OCI-LY3 (cell line): Measurements from ENCODE around the gene GOSR2.

Source experiments
- H2AFZ ChIP-seq: fragments of 200-600, 300-600 bp; shearing (Covaris generic); 2 replicates; pipeline ENCODE4 v1.6.0; 2014; ENCODE audit warnings: antibody characterized with exemption, low read depth, low read length
- H3K27ac ChIP-seq: fragments of 200-600, 300-600 bp; sonication (generic); 2 replicates; pipeline ENCODE4 v1.5.1; 2014; ENCODE audit warnings: mild to moderate bottlenecking, low read length, moderate library complexity, mixed read lengths
- H3K27me3 ChIP-seq: fragments of 200-600, 300-600 bp; sonication (generic); 2 replicates; pipeline ENCODE4 v1.6.1; 2014; ENCODE audit warnings: low read depth, low read length, mixed read lengths
- H3K36me3 ChIP-seq: fragments of 200-600, 300-600 bp; sonication (generic); replicated peaks from 2 replicates; pipeline ENCODE3; 2014; ENCODE audit warnings: low read depth, low read length, mixed read lengths
- H3K4me1 ChIP-seq: fragments of 300-600, 200-600 bp; sonication (generic); 2 replicates; pipeline ENCODE4 v1.6.1; 2014; ENCODE audit warnings: low read length, mixed read lengths
- H3K4me2 ChIP-seq: fragments of 200-600, 300-600 bp; sonication (generic); 2 replicates; pipeline ENCODE4 v1.6.1; 2014; ENCODE audit warnings: low read length, mixed read lengths
- H3K4me3 ChIP-seq: fragments of 300-600, 200-600 bp; sonication (generic); 2 replicates; pipeline ENCODE4 v1.5.1; 2014; ENCODE audit warnings: antibody characterized with exemption, mild to moderate bottlenecking, low read length, moderate library complexity
- H3K79me2 ChIP-seq: fragments of 300-600, 200-600 bp; shearing (Covaris generic); 2 replicates; pipeline ENCODE4 v1.6.1; 2014; ENCODE audit warnings: mild to moderate bottlenecking, low read length, mixed read lengths
- H3K9ac ChIP-seq: fragments of 300-600, 200-600 bp; shearing (Covaris generic); 2 replicates; pipeline ENCODE4 v1.6.0; 2014; ENCODE audit warnings: mild to moderate bottlenecking, low read length, moderate library complexity
- H3K9me3 ChIP-seq: fragments of 200-600, 300-600 bp; shearing (Covaris generic); 2 replicates; pipeline ENCODE4 v1.6.1; 2014; ENCODE audit warnings: low read length, mixed read lengths; ENCODE audit not compliant: insufficient read depth
- H4K20me1 ChIP-seq: fragments of 200-600, 300-600 bp; sonication (generic); 2 replicates; pipeline ENCODE4 v1.6.1; 2016; ENCODE audit warnings: low read length, mixed read lengths; ENCODE audit not compliant: insufficient read depth
- CTCF ChIP-seq: fragments of 200-600, 300-600 bp; sonication (generic); IDR thresholded peaks from 2 replicates; pipeline ENCODE4 v1.5.1; 2014; ENCODE audit warnings: antibody characterized with exemption, low read length, low read depth
- EZH2phosphoT487 ChIP-seq: fragments of 200-600 bp; shearing (Covaris generic); IDR thresholded peaks from 2 replicates; pipeline ENCODE4 v1.6.1; 2018; ENCODE audit warnings: antibody characterized with exemption, mixed run types, low read depth

GOSR2 gene

GRCh38 chr17:46892192-46892703 lies 30.7 kb upstream of the GOSR2 start:
- H3K4me3 ChIP-seq, result no peak overlapping the region
- TF ChIP-seq EZH2phosphoT487 (no peak), CTCF (no peak)

GRCh38 chr17:46894024-46894423 lies 28.9 kb upstream of the GOSR2 start:
- H2AFZ ChIP-seq, result no peak overlapping the region
- H3K9ac ChIP-seq, result no peak overlapping the region
- no peaks in the 10 kb centered on the region for H3K79me2 ChIP-seq
- peaks cover 7% of the 10 kb centered on the region; the same call in 1 of the 2 replicates for H3K4me1 ChIP-seq
- H3K36me3 ChIP-seq, result no peaks in the 10 kb centered on the region
- no peaks in the 10 kb centered on the region for H3K9me3 ChIP-seq
- no peaks in the 10 kb centered on the region for H4K20me1 ChIP-seq
- TF ChIP-seq CTCF, result no peak
- TF ChIP-seq EZH2phosphoT487, result no peak
- no peak overlapping the region for H3K27ac ChIP-seq
- no peak overlapping the region for H3K4me2 ChIP-seq
- H3K4me3 ChIP-seq, result no peak overlapping the region
- H3K27me3 ChIP-seq, result no peaks in the 10 kb centered on the region; the same call in 1 of the 2 replicates

More at GRCh38 chr17:46892192-46892703, 30.7 kb upstream of the GOSR2 start:
- peaks cover 7% of the 10 kb centered on the region; the same call in 1 of the 2 replicates for H3K4me1 ChIP-seq
- peaks cover 5% of the 10 kb centered on the region for H3K27me3 ChIP-seq
- no peaks in the 10 kb centered on the region for H3K9me3 ChIP-seq
- H3K79me2 ChIP-seq, result no peaks in the 10 kb centered on the region
- H3K4me2 ChIP-seq, result no peak overlapping the region
- H3K36me3 ChIP-seq, result no peaks in the 10 kb centered on the region
- no peak overlapping the region for H2AFZ ChIP-seq
- H3K27ac ChIP-seq, result no peak overlapping the region
- no peaks in the 10 kb centered on the region for H4K20me1 ChIP-seq
- no peak overlapping the region for H3K9ac ChIP-seq

- H3K4me2 ChIP-seq, result peak overlapping the region; percentile 35; the same call in 1 of the 2 replicates
- peaks cover 7% of the 10 kb centered on the region; the same call in 1 of the 2 replicates for H3K4me1 ChIP-seq
- no peaks in the 10 kb centered on the region for H3K36me3 ChIP-seq
- H3K4me3 ChIP-seq, result no peak overlapping the region
- H2AFZ ChIP-seq, result no peak overlapping the region
- H3K79me2 ChIP-seq, result no peaks in the 10 kb centered on the region
- no peaks in the 10 kb centered on the region; the same call in 1 of the 2 replicates for H3K27me3 ChIP-seq
- TF ChIP-seq EZH2phosphoT487 (no peak), CTCF (no peak)
- H3K9ac ChIP-seq, result no peak overlapping the region
- H3K9me3 ChIP-seq, result no peaks in the 10 kb centered on the region
- H3K27ac ChIP-seq, result no peak overlapping the region
- H4K20me1 ChIP-seq, result no peaks in the 10 kb centered on the region
Measured at GRCh38 chr17:46894476-46895151, 28.3 kb upstream of the GOSR2 start.

- H3K36me3 ChIP-seq, result no peaks in the 10 kb centered on the region
- H2AFZ ChIP-seq, result no peak overlapping the region
- no peak overlapping the region for H3K4me3 ChIP-seq
- H3K79me2 ChIP-seq, result no peaks in the 10 kb centered on the region
- no peak overlapping the region for H3K27ac ChIP-seq
- no peak for TF ChIP-seq CTCF
- TF ChIP-seq EZH2phosphoT487, result no peak
- no peaks in the 10 kb centered on the region for H3K9me3 ChIP-seq
- no peak overlapping the region for H3K9ac ChIP-seq
- H4K20me1 ChIP-seq, result no peaks in the 10 kb centered on the region
- H3K27me3 ChIP-seq, result no peaks in the 10 kb centered on the region; the same call in 1 of the 2 replicates
- H3K4me1 ChIP-seq, result peaks cover 7% of the 10 kb centered on the region; the same call in 1 of the 2 replicates
- peak overlapping the region; percentile 35 for H3K4me2 ChIP-seq
Measured at GRCh38 chr17:46895171-46895570, 27.8 kb upstream of the GOSR2 start.
